ENCODE measurements around the gene ANKRD9.

ANKRD9 gene

GRCh38 chr14:102508774-102509745, 516 bp downstream of the ANKRD9 start:
- no peak for TF ChIP-seq CTCF (IDR thresholded peaks at IDR 0.05; ENCODE audit: low read depth, low read length)

GRCh38 chr14:102508410-102508773, 1.2 kb downstream of the ANKRD9 start:
- no peak for TF ChIP-seq CTCF (IDR thresholded peaks at IDR 0.05; ENCODE audit: low read depth, low read length)
- H3K4me3 ChIP-seq (replicated peaks in 1 of 2; ENCODE audit: low read depth in 2 of 2, low read length in 2 of 2) = peak overlapping the region; percentile 56 to 63
- no peak for DNase-seq (ENCODE audit: low read depth in 2 of 2)

More at GRCh38 chr14:102508774-102509745, 516 bp downstream of the ANKRD9 start:
- H3K4me3 ChIP-seq (replicated peaks in 1 of 2; ENCODE audit: low read depth in 2 of 2, low read length in 2 of 2) = peak overlapping the region; percentile 56 to 63
- DNase-seq (ENCODE audit: low read depth in 2 of 2) = peak; percentile 45 to 70

- H3K4me3 ChIP-seq (replicated peaks in 1 of 2; ENCODE audit: low read depth in 2 of 2, low read length in 2 of 2) = no peak overlapping the region
- no peak for DNase-seq (ENCODE audit: low read depth in 2 of 2)
- TF ChIP-seq CTCF (IDR thresholded peaks at IDR 0.05; ENCODE audit: low read depth, low read length) = no peak
Measured at GRCh38 chr14:102507857-102508312, 1.7 kb downstream of the ANKRD9 start.

GRCh38 chr14:102507081-102507856, 2.3 kb downstream of the ANKRD9 start:
- no peak for DNase-seq (ENCODE audit: low read depth in 2 of 2)
- no peak for TF ChIP-seq CTCF (IDR thresholded peaks at IDR 0.05; ENCODE audit: low read depth, low read length)
- no peak overlapping the region for H3K4me3 ChIP-seq (replicated peaks in 1 of 2; ENCODE audit: low read depth in 2 of 2, low read length in 2 of 2)

GRCh38 chr14:102506626-102506925, 3.0 kb downstream of the ANKRD9 start:
- DNase-seq (ENCODE audit: low read depth in 2 of 2) = no peak
- no peak overlapping the region for H3K4me3 ChIP-seq (replicated peaks in 1 of 2; ENCODE audit: low read depth in 2 of 2, low read length in 2 of 2)
- no peak for TF ChIP-seq CTCF (IDR thresholded peaks at IDR 0.05; ENCODE audit: low read depth, low read length)

GRCh38 chr14:102505775-102506625, 3.6 kb downstream of the ANKRD9 start:
- DNase-seq (ENCODE audit: low read depth in 2 of 2) = no peak
- no peak for TF ChIP-seq CTCF (IDR thresholded peaks at IDR 0.05; ENCODE audit: low read depth, low read length)
- H3K4me3 ChIP-seq (replicated peaks in 1 of 2; ENCODE audit: low read depth in 2 of 2, low read length in 2 of 2) = no peak overlapping the region
